ENCODE data around the gene HSD17B8. TPM values are rescaled to one million over a fixed set of nuclear protein-coding genes. Genes with fewer than 3 reads are reported as not detected.

Gene HSD17B8
- total RNA-seq, 1 experiment from 2014 or later: 22.0 TPM

GRCh38 chr6:33248643-33248931, 44.1 kb downstream of the HSD17B8 start:
- DNase-seq (ENCODE audit: low read depth, low spot score): no peak
- peak overlapping the region; percentile 74 for H3K27ac ChIP-seq (ENCODE audit: low read depth, low read length)
- H2AFZ ChIP-seq (ENCODE audit: low read depth, low read length, poor library complexity, severe bottlenecking): no peak overlapping the region
- H3K79me2 ChIP-seq (ENCODE audit: insufficient read depth, low read length): no peaks in the 10 kb centered on the region
- no peaks in the 10 kb centered on the region for H4K20me1 ChIP-seq (ENCODE audit: insufficient read depth)
- H3K9ac ChIP-seq (ENCODE audit: low read length): peak overlapping the region; percentile 88
- no peaks in the 10 kb centered on the region for H3K36me3 ChIP-seq (ENCODE audit: control insufficient read depth in 1 of 2, insufficient read depth in 2 of 2, low read length in 2 of 2)
- BruUV-seq (replicated peaks): TSS peak; percentile 85
- peak overlapping the region; percentile 99 for H3K4me2 ChIP-seq (ENCODE audit: low read length)
- RAD21 ChIA-PET (ENCODE audit: low non-redundant PET in 1 of 2, low total read pairs in 2 of 2, uncharacterized antibody in 2 of 2, unreplicated experiment in 2 of 2): interaction anchor here (0.7 to 1.4 kb wide), 4 partner anchors 40 to 88 kb away, joined by 3 to 6 read pairs (median 5); partner anchors contain the start of gene RING1 (in 1 of the 2)
- H3K4me1 ChIP-seq (ENCODE audit: control insufficient read depth in 1 of 2, insufficient read depth in 2 of 2, low read length in 2 of 2): peaks cover 16 to 37% of the 10 kb centered on the region in 2 experiments
- no peaks in the 10 kb centered on the region for H3K9me2 ChIP-seq (ENCODE audit: insufficient read depth)
- H3K4me3 ChIP-seq (replicated peaks in 1 of 2; ENCODE audit: low read depth in 1 of 2, low read length in 2 of 2): peak overlapping the region; percentile 74 to 85
- CTCF ChIA-PET: interaction anchor here (0.9 to 4.3 kb wide), 20 partner anchors 9 to 315 kb away, joined by 3 to 49 read pairs (median 6); partner anchors contain the start of genes HSD17B8, RING1, RPS18 and VPS52
- H3K9me3 ChIP-seq (ENCODE audit: control insufficient read depth in 1 of 2, insufficient read depth in 1 of 2, low read depth in 1 of 2, low read length in 2 of 2): no peaks in the 10 kb centered on the region
- no peaks in the 10 kb centered on the region for H3K27me3 ChIP-seq (ENCODE audit: insufficient read depth, low read length)
- POLR2A ChIA-PET: interaction anchor here (0.6 to 4.0 kb wide), 10 partner anchors 10 to 277 kb away, joined by 3 to 24 read pairs (median 6); partner anchors contain the start of genes B3GALT4, RPS18 and VPS52
- intact Hi-C loops (cut with micrococcal nuclease): loop anchor here (1.0 to 2.0 kb wide), 4 partner anchors 44 to 234 kb away; partner anchors contain the start of gene HSD17B8
- peak; percentile 15 for ATAC-seq
- TF ChIP-seq EZH2 (IDR thresholded peaks at IDR 0.05) (no peak), EGR1 (IDR thresholded peaks at IDR 0.05; ENCODE audit: low read depth) (no peak), ZFX (IDR thresholded peaks at IDR 0.05) (no peak), MAX (IDR thresholded peaks at IDR 0.05) (no peak), EZH2phosphoT487 (IDR thresholded peaks at IDR 0.05; ENCODE audit: borderline replicate concordance) (no peak), YY1 (IDR thresholded peaks at IDR 0.05; ENCODE audit: extremely low read depth, insufficient replicate concordance, low read depth, low read length) (no peak), SP1 (IDR thresholded peaks at IDR 0.05; ENCODE audit: low read depth) (no peak), ELF1 (IDR thresholded peaks at IDR 0.05; ENCODE audit: borderline replicate concordance, low read depth) (no peak), CBX3 (IDR thresholded peaks at IDR 0.05; ENCODE audit: low read depth) (no peak), ZBTB33 (IDR thresholded peaks at IDR 0.05; ENCODE audit: extremely low read depth, insufficient replicate concordance, low read length) (no peak)

All from HCT116 (cell line).